Fibroblast of peridontal ligament (primary cell): Measurements from ENCODE around the gene POU2F2.
"Not testable (repeated sequence)": the region's sequence is repeated elsewhere in the genome, so short reads cannot be mapped to it uniquely, and the experiment has no call there.

Experiments
- DNase-seq: peaks from one replicate; pipeline ENCODE4 v3.0.0-alpha.2; 2010; ENCODE audit errors: extremely low read depth

The POU2F2 gene

GRCh38 chr19:42059196-42059595, 73.0 kb downstream of the POU2F2 start:
- DNase-seq, result no peak

DNA sequence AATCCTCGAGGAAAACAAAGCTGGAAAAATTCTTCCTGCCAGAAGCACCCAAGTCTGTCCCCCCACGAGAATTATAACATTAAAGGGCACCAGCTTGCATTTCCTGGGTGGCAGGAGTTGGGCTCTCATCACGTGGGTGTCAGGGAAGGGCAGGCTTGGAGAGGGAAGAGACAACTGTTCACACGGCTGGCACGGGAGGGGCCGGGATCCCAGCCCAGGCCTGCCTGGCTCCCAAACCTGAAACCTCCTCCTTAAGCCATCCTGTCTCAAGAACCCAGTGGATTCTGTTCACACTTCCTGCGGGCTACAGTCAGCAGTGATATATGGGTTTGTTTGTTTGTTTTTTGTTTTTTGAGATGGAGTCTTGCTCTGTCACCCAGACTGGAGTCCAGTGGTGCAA, 74.4 kb downstream of the POU2F2 start:
- DNase-seq, result no peak

GRCh38 chr19:42054205-42054604, 78.0 kb downstream of the POU2F2 start:
- DNase-seq, result no peak

GRCh38 chr19:42053037-42053935, 79.0 kb downstream of the POU2F2 start:
- no peak for DNase-seq

DNA sequence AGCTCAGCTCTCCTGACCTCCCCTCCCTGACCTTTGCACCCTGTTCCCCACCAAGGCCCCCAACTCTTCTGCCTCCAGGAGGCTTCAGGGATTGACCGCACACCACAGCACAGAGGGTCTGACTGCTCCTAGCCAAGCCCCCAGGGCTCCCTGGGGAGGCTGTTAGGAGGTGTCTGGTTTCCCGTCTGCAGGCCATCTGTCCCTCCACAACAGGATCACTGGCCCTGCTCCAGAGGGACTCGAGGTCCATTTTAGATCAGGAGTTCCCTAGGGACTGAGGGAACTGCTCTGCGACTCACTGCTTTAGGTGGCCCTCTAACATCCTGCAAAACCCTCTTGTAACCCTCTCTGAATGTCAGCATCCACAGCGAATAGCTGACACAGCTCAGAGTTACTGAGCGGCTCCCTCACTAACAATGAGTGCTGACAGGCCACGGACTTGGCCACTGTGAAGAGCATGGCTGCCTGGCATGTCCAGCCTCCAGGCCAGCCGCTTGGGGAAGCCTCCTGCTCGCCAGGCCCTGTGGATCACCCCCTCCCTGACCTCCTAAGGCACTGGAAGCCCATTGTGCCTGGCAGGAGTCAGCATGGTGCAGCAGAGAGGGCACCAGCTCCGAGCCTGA, 79.9 kb downstream of the POU2F2 start:
- DNase-seq, result no peak

DNA sequence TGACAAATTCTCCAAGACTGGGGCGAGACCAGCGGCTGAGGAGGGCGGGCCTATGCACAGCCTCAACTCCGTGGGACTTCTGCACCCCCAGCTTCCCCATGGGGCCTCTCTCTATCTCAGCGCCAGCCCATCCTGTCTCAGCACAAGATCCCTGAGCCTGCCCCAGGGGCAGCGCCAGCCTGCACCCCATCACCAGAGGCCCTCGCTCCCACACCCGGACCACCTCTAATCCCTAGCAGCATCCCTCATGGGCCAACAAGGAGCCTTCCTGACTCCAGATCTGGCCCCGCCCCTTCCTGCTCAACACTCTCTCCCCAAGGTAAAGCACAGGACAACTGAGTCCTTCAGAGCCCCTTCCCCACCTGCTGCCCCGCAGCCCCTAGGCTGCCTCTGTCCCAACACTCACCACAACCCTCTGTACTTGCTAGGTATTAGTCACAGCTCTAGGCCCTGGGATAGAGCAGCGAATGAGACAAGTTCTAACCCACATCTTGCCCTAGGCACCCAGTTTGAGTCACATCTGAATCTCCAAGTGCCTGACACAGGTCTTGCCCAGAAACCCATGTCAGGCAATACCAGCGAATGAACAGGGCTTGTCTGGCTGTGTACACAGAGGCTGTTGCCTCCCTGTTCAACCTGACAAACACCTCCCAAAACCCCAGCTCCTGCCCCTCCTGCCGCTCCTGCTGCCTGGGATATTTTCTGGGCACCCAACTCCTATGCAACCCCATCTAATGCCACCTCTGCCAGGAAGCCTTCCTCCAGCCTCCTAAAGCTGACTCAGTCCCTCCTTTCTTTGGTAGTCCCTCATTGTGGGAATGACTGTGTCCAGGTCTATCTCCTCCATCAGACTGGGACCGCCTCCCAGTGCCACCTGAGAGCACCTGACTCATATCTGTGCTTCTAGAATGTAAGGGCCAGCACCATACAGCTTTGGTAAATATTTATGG, 80.8 kb downstream of the POU2F2 start:
- no peak for DNase-seq

- peak; percentile 6 for DNase-seq
Measured at GRCh38 chr19:42048992-42049391, 83.3 kb downstream of the POU2F2 start.

DNA sequence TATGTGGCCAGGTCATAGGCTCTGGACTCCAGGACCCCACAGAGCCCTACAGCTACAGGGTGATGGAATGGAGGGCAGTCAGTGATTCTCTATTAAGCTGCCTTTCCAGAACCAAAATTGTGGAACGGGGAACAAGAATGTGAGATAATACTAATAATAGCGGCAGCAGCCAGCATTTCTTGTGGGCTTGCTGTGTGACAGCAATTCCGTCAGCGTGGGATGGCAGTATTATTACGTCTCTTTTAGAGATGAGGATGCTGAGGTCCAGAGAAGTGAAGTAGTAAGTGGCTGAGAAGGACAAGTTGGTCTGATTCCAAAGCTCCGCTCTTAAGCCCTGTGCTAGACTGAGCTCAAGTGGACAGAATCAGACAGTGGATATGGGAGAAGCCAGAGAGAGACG, 86.7 kb downstream of the POU2F2 start:
- no peak for DNase-seq

GRCh38 chr19:42042455-42043170, 89.6 kb downstream of the POU2F2 start:
- DNase-seq, result no peak

DNA sequence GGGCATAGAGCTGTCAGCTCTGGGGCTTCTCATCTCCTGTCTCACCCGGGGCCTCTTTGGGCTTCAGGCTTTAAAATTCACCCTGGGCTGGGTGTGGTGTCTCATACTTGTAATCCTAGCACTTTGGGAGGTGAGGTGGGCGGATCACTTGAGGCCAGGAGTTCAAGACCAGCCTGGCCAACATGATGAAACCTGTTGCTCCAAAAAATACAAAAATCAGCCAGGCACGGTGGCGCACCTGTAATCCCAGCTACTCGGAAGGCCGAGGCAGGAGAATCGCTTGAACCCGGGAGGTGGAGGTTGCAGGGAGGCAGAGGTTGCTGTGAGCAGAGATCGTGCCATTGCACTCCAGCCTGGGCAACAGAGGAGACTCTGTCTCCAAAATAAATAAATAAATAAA, 91.8 kb downstream of the POU2F2 start:
- not testable (repeated sequence) for DNase-seq

- DNase-seq, result no peak
Measured at GRCh38 chr19:42040031-42040430, 92.2 kb downstream of the POU2F2 start.

DNA sequence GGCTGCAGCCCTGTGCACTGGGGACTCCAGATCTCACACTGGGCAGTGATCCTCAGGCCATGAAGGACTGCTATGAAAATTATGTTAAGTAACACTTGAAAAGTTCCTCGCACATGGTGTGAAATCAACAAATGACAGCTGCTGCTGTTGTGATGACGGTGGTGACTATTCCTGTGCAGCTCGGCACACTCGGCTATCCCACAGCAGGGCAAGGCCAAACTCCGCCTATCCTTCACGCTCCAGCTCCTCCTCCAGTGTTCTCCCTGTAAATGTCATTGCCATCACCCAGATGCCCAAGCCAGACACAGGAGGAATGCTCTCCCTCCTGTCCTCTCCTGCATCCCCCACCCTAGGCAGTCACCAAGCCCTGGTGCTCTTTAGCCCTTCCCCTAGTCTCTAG, 93.6 kb downstream of the POU2F2 start:
- DNase-seq, result no peak

GRCh38 chr19:42037649-42038048, 94.6 kb downstream of the POU2F2 start:
- DNase-seq, result no peak
